ENCODE results near the gene CNTROB. TPM values are rescaled to one million over a fixed set of nuclear protein-coding genes. Genes with fewer than 3 reads are reported as not detected.

The CNTROB gene
- total RNA-seq, 1 experiment from 2014 or later: 30.1 TPM

- H2AFZ ChIP-seq (ENCODE audit: low read length): no peak overlapping the region
Measured at GRCh38 chr17:7982173-7982572, 50.2 kb downstream of the CNTROB start.

More at GRCh38 chr17:7982173-7982572, 50.2 kb downstream of the CNTROB start:
- no peak for TF ChIP-seq CTCF (conservative IDR thresholded peaks at IDR 0.05)
- H4K20me1 ChIP-seq (ENCODE audit: control insufficient read depth, insufficient read depth, insufficient read length): no peaks in the 10 kb centered on the region
- no peak overlapping the region for H3K27ac ChIP-seq (ENCODE audit: insufficient read length, low read depth, low read length)
- H2BK12ac ChIP-seq (ENCODE audit: insufficient read length, low read depth, low read length): no peak overlapping the region
- no peak overlapping the region for H3T11ph ChIP-seq (ENCODE audit: low read length)
- no peak overlapping the region for H3K4ac ChIP-seq (ENCODE audit: low read depth, low read length)
- no peak overlapping the region for H3K18ac ChIP-seq (ENCODE audit: insufficient read length, low read depth, low read length)
- H3K56ac ChIP-seq (ENCODE audit: insufficient read length, low read depth, low read length): no peak overlapping the region
- H3K27me3 ChIP-seq (ENCODE audit: insufficient read depth, low read length): no peaks in the 10 kb centered on the region
- no peak overlapping the region for H3K27ac Mint-ChIP-seq
- no peak overlapping the region for H2BK15ac ChIP-seq (ENCODE audit: low read depth, low read length)
- no peak overlapping the region for H2BK120ac ChIP-seq (ENCODE audit: low read depth, low read length, poor library complexity, severe bottlenecking)
- H3K9ac ChIP-seq (ENCODE audit: extremely low read depth, insufficient read length, low read length): no peak overlapping the region
- H3K14ac ChIP-seq (ENCODE audit: insufficient read depth, low read length): no peak overlapping the region
- H4K91ac ChIP-seq (ENCODE audit: insufficient read length, low read depth, low read length): no peak overlapping the region
- H3K36me3 Mint-ChIP-seq (ENCODE audit: insufficient read depth in 1 of 3, low read depth in 3 of 3): no peaks in the 10 kb centered on the region
- no peak overlapping the region for H2BK20ac ChIP-seq (ENCODE audit: low read depth, low read length, poor library complexity, severe bottlenecking)
- H3K23ac ChIP-seq (ENCODE audit: insufficient read length, low read depth, low read length): no peak overlapping the region
- no peak overlapping the region for H4K5ac ChIP-seq (ENCODE audit: insufficient read length, low read depth, low read length)
- no peaks in the 10 kb centered on the region for H3K79me1 ChIP-seq (ENCODE audit: insufficient read depth, low read depth, low read length, poor library complexity, severe bottlenecking)
- H2BK5ac ChIP-seq (ENCODE audit: insufficient read length, low read length): no peak overlapping the region
- no peak overlapping the region for H2AK5ac ChIP-seq (ENCODE audit: insufficient read length, low read length)
- no peaks in the 10 kb centered on the region for H3K9me3 ChIP-seq (ENCODE audit: control insufficient read depth, low read depth, low read length)
- no peaks in the 10 kb centered on the region for H3K79me2 ChIP-seq (ENCODE audit: insufficient read depth, low read length)
- H3K9me3 Mint-ChIP-seq: no peaks in the 10 kb centered on the region; a peak in 1 of 5 replicates
- H3K4me1 ChIP-seq (ENCODE audit: insufficient read depth, low read length): no peaks in the 10 kb centered on the region
- H3K23me2 ChIP-seq (ENCODE audit: insufficient read length, low read depth, low read length, poor library complexity, severe bottlenecking): no peaks in the 10 kb centered on the region
- H3K4me1 Mint-ChIP-seq: peaks cover 2 to 10% of the 10 kb centered on the region in 2 experiments
- H3K27me3 Mint-ChIP-seq (ENCODE audit: low read depth): peaks cover 8% of the 10 kb centered on the region
- DNase-seq: peak; percentile 12
- no CpG with 5 or more reads among the region's 7 CpGs for WGBS (ENCODE audit: extremely low coverage, insufficient read length, low lambda C conversion rate)
- H3K4me2 ChIP-seq (ENCODE audit: insufficient read depth, insufficient read length, low read length): no peak overlapping the region
- H3K4me3 Mint-ChIP-seq: no peak overlapping the region
- H4K8ac ChIP-seq (replicated peaks; ENCODE audit: insufficient read length, low read depth, low read length): no peak overlapping the region

Measured in H9 (cell line).